ENCODE results near the gene B3GALT6.
A peak's percentile ranks its signal among the peaks of the same experiment; 100 is the strongest.

The B3GALT6 gene

DNA sequence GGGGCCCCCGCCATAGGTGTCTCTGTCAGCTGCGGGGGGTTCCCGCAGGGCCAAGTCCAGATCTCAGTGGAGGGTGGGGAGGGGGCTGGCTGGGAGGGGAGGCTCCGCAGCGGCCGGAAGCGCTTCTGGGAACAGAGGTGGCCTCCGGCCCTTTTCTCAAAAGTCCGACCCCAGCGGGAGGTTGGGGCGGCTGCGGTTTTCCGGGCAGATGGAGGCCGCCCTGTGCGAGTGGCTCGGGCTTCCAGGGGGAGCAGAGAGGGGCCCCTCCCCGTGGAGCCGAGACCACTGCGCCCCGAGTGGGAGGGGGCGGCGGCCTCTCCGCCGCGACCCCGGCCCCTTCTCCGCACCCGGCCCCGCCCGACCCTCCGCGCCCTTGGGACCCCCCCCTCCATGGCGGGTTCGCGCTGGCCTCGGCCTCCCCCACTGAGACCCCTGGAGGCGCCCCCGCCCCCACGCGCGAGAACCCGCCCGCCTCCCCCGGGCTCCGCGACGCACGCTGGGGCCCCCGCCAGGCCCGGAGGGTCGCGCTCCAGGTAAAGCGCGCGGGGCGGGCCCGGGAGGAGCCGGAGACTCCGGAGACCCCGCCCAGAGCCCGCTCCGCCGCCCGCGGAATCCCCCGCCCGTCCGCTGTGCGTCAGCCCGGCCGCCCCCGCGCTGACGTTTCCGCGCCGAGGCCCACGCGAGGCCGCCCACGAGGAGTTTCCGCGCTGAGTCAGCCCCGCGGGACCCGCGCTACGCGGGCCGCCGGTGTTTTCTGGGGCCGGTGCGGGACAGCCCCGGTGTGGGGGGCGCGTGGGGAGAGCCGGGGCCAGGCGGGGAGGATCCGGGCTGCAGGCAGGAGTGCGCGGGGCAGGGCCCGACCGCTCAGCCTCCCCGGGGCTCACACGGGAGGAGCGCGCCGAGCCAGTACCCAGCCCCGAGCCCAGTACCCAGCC is 30.9 kb upstream of the B3GALT6 start:
- DNase-seq (ENCODE audit: low read depth in 2 of 2), result peak; percentile 76 to 86

DNA sequence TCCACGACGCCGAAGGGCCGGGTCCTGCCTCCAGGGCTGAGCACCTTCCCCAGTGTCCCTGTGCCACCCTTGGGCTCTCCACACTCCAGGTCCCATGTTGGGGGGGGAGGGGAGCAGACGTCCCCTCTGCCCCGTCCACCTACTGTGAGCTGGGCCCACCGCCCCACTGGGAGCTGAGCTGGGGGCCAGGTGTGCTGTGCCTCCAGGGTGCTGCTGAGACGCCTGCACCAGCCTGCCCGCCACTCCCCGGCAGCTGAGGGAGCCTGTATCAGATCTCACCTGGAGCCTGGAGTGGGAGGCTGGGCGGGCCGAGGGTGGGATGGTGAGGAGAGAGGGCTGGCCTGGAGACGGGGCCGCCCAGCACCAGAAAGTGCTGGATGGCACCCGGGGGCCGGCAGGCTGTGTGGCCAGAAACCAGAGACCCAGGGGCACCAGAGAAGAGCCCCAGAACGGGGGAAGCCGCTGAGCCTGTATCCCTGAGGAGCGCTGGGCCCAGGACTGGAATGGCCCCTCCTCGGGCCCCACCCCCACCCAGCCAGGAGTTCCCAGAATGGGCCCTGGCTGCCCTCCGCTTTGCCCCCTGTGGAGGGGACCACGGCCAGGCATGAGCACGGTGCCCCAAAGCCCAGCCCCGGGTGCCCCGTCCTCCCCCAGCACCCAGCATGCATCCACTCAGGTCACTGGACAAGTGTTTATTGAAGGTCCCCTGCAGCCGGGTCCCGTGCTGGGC is 29.0 kb upstream of the B3GALT6 start:
- DNase-seq (ENCODE audit: low read depth in 2 of 2), result no peak

DNA sequence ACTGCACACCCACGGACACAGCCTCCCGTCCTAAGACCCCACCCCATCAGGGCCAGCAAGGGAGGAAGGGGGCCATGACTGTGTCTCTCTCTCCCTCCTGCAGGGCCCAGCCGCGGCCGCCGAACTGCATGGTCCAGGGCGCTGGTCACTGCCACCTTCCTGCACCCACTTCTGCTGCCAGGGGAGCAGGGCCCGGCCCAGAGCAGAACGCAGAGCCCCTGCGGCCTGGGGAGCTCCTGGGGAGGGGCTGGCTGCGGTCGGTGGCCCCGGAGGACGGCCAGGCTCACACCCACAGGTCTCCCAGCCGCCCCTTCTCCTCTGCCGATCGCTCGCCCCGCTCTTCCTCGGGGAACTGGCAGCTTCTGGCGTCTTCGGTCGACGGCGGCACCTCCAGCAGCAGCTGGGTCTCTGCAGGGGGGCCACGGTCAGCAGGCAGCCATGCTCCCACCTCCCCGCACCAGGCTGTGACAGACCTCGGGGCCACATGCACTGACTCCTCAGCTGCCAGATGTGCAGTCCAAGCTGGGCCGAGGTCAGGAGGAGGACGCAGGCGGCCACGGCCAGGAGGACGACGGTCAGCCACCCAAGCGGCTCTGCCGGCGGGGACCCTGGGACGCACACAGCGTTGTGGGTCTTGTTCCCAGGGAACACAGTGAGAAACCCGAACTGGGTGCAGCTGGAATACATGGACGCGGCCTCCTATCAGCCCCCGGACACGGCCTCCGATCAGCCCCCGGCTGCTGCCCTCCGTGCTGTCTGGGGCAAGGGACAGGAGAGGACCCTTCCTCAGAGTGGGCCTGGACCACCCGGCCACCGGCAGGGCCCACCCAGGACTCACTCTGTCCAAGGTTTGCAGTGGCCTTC is 28.2 kb upstream of the B3GALT6 start:
- DNase-seq (ENCODE audit: low read depth in 2 of 2), result no peak

DNA sequence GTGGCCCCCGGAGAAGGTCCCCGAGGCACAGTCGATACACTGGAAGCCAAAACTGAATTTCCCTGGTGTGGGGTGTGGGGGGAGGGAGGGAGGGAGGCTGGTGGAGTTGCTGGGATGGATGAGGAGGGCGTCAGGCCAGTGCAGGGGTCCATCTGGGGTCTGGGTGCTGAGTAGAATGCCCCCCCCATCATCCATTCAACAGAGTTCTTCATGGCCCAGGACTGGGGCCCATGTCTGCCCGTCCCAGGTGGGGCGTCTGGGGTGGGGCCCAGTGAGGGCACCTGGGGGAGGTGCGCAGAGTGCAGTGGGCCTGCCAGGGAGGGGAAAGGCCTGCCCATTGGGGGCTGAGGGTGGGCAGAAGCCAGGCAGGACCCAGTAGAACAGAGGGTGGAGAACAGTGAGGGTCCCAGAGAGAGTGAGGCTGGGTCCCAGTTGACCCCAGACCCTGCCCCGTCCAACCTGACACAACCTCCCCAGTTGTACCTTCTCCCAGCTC is 27.6 kb upstream of the B3GALT6 start:
- no peak for DNase-seq (ENCODE audit: low read depth in 2 of 2)

DNA sequence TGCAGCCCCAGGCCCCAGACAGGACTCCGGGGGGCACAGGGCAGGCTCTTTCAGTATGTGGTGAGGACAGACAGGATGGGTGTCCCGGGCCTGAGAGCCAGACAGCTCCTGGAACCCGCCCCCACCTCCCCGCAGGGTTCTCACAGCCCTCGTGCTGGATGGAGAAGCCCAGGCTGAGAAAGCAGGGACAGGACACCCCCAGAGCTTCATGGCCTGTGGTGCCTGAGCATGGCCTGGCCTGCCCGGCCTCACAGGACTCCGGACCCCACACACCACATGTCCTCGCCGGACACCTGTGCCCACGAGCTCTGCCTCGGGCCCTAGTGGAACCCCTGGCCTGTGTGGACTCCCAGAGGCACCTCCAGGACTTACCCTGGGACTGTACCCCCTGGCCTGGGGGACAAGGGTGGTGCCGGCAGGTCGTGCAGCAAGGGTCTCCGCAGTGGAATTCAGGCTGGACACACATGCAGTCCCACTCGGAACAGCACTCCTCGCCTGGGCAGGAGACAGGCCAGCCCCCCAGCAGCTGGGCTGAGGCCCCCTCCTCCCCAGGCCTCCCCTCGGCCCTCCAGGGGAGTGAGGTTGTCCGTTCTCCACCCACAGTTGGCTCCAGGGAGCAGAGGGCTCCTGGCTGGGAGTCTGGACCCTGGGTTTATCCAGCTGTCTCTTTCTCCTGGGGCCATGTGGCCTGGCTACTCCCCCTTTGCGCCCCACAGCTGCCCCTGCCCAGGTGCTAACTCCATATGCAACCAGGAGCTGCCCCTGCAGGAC is 26.9 kb upstream of the B3GALT6 start:
- no peak for DNase-seq (ENCODE audit: low read depth in 2 of 2)

DNA sequence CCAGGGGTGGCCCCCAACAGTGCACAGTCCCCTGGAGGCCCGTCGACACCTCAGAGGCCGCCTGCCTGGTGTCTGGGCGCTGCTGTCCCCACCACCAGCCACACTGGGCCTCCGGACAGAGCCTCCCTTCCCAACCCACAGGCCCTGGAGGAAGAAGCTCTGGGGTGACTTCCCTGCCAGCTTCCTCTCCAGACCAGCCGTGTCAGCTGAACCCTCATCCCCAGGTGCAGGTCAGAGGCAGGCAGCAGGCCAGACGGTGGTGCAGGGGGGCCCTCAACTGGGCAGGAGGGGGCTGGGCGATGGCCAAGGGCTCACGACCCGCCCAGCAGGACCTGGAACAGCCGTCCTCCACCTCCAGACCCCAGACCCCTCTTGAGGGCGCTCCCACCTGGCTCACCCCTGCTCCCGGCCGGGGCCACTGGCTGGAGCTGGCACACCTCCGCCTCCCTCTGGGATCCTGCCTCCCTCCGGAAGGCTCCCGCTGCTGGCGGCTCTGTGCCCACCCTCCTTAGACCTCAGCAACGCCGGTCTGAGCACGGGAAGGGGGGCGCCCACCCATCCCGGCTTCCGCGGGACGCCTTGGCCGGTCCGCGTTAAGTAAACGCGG is 26.2 kb upstream of the B3GALT6 start:
- no peak for DNase-seq (ENCODE audit: low read depth in 2 of 2)

DNA sequence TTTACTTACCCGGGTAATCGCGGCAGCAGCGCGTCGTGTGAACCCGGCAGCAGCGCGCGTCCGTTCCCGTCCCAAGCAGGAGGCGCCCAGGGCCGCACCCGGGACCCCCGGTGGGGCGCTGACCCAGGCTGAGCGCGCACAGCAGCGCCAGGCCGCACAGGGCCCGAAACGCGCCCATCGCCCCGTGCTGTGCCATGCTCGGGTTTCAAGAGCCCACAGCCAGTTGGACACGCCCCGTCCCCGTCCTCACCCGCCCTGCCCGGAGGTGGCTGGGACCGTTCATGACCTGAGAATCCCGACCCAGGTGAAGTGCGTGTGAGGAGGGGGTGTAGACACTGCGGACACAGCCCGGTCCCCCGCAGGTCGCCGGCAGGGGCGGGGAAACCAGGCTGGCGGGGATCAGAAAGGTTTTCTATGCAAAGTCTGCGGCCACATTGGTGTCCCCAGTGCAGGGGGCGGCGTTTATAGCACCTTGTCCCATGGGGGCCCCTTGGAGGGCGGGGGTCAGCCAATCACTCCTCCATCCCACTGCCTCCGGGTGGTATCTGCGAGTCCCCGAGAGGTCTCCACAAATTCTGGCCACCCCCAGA is 25.6 kb upstream of the B3GALT6 start, which contains the start of gene TNFRSF18:
TNFRSF18 (minus strand) TSS at position 217 of the 590 bp plus-strand sequence; CDS start at position 196, 21 bp downstream.
- DNase-seq (ENCODE audit: low read depth in 2 of 2), result peak in 1 of 2 donors; percentile 42

DNA sequence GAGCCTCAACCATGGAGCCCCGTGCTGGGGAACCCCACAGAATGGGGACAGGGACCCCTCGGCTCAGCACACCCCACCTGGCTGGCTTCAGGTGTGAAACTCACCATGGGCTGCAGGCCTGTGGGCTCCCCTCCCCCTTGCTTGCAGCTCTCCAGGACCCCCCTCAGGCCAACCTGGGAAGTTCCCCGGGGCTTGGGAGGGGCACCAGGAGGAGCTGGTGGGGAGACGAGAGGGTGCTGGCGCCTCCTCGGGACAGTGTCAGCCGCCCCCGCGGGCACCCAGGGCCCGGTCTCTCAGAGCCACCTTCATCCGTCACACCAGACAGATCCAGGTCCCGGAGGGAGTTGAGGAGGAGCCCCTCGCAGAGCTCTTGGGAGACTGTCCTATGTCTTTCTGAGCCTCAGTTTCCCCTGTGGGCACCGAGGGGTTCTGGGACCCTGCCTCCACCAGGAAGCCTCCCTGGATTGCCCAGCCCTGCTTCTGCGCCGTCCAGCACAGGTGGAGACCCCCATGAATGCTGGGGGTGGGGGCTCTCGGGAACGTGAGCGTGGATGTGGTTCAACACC is 25.0 kb upstream of the B3GALT6 start:
- no peak for DNase-seq (ENCODE audit: low read depth in 2 of 2)

DNA sequence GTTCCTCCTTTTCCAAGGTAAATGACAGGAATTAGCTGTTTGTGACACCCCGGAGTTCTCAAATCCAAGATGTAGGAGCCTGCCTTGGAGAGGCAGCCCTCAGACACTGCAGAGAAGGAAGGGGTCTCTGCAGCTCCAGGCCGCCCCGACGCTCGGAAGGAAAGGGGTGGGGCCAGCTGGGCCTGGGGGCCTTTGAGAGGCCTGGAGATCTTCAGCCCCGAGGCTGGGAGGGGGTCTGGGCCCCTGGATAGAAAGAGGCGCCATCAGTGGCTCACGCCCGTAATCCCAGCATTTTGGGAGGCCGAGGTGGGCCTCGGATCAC is 24.5 kb upstream of the B3GALT6 start:
- no peak for DNase-seq (ENCODE audit: low read depth in 2 of 2)

DNA sequence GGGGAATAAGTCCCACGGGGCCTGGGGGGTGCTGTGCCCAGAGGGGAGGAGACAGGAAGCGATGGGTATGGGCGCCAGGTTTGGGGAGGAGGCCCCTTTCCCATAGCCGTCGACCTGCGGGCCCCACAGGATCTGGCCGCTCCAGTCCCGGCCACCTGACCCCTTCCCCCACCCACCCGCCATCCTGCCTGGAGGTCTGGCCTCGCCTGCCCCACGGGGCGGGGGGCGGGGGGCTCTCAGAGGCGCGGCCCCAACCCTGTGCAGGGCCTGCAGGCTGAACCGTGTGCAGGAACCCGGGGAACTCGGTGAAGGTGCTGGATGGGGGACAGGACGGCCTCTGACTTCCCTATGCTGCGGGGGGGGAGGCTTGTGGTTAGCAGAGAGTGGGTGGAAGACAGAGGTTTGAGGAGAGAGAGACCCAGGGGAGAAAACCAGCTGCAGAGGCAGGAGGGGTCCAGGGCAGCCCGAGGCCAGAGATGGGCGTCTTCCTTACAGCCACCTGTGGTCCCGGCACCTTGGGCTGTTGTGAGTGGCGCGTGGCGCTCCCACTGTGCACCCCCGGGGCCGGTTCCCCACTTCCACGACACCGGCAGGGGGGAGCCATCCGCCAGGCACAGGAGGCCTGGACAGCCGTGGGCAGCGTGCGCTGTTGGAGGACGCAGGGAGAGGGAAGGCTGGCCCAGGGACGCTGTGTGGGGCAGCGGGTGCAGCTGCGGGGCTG is 23.2 kb upstream of the B3GALT6 start:
- no peak for DNase-seq (ENCODE audit: low read depth in 2 of 2)

DNA sequence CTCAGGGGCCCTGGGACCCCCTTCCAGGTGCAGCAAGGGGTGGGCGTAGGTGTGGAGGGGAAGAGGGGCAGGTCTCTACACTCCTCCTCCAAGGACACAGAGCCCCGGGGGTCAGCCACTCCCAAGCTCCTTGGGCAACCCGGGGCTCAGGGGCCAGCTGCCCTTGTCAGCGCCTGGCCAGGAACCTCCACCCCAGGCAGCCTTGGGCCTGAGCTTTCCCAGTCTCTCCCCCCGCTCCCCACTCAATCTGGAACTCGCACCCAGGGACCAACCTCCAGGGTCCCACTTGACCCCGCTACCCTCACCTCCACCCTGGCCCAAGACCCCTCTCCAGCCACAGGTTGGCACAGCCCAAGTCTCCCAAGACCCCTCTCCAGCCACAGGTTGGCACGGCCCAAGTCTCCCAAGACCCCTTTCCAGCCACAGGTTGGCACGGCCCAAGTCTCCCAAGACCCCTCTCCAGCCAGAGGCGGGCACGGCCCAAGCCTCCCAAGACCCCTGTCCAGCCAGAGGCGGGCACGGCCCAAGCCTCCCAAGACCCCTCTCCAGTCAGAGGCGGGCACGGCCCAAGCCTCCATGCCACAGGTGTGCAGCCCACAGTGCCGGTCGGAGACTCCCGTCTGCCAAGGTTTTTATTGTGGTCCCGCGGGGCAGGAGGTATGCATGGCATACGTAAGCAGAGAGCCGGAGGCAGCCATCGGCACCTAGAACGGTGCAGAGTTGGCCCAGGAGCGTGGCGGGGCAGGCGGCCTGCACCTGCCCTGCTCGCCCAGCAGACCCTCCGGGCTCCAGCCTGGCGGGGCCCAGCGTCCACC is 21.1 kb upstream of the B3GALT6 start:
- no peak for DNase-seq (ENCODE audit: low read depth in 2 of 2)

DNA sequence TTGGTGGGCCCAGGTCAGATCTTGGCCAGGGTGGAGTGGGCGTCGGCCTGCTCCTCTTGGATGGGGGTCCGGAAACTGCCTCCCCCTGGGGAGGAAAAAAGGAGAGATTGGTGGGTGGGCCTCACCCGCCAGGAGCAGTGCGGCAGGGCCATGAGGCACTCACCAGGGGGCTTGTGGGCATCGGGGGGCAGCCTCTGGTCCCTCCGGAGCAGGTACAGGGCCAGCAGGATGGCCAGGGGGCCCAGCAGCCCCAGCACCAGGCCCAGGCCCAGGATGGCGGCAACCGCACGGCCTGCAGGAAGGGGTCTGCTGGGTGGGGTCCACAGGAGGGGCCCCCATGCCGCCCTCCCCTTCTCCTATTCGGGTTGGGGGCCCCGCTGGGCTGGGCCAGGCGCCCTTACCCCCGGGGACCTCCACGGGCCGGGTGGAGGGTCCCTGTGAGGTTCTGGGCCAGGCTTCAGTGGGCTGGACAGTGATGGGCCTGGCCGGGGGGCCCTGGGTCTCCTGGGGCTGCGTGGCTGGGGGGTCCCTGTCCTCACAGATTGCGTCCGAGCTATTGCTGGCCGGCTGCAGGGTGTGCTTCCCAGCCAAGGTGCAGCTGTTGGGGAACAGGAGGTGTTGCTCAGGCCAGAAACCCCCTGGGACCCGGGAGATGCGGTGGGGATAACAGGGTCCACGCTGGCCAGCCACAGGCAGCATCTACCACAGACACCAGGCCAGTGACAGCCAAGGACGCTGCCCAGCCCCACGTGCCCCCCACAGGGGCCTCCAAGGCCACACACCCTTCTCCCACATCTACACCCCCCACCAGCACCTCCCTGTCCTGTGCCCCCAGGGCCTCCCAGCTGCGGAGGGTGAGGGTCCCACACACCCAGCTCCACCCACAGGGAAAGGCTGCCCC is 20.2 kb upstream of the B3GALT6 start:
- DNase-seq (ENCODE audit: low read depth in 2 of 2), result no peak

DNA sequence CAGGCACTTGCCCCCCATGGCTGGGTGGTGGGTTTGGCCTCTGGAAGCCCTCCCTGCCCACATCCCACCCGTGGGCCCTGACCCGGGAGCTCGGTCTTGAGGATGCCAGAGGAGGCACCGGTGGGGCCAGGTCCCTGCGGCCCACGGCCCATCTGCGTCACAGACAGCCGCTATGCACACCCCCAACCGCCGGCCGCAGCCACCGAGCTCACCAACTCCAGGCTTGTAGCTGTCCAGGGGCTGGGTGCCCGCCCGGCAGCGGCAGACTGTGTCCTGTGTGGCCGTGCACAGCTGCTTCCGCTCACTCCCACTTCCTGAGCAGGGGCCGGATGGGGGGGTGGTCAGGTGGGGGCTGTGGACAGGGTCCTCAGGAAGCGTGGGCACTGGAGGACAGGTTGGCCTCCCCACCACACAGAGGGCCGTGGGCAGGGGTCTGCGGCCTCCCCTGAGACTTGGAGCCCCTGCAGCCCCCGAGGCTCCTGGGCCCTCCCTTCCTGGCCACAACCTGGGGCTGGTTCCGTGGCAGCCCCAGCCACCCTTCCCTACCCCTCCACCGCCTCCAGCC is 19.2 kb upstream of the B3GALT6 start:
- DNase-seq (ENCODE audit: low read depth in 2 of 2), result no peak

DNA sequence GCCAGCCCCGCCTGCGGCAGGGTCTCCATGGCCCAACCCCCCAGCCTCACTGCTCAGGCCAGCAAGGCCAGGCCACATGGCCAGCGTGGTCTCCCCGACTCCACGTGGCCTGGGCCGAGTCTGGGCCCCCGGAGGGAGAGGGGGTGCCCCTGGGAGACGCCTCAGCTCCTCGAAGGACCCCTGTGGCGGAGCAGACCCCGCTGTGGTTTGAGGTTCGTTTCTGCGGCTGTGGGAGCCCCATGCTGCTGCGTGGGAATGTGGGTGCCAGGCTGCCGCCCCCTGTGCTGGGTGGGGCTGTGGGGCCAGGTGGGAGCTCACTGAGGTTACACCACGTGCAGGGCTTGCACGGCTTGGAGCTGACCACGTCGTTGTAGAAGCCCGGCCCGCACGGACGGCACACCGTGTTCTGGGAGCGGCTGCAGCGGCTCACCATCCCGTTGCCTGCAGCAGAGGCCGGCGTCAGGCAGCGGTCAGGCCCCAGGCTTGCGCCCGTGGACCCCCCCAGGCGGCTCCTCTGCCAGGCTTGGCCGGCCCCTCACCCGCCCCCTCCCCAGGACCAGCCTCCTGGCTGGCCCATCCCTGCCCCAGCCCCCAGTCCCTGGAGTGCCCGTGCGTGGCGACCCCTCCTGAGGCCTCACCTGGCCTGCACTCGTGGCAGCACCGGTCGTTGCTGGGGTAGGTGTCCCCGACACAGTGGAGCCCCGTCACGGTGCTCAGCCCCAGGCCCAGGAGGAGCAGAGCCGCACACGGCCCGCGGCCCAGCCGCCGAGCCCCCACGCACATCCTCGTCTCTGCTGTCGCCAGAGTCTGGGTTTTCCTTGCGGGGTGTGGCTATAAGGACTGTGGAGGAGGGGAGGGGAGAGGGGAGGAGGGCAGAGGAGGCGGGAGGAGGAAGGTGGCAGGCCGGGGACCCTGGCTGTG is 18.4 kb upstream of the B3GALT6 start, which contains the start of gene TNFRSF4:
TNFRSF4 (minus strand) TSS at position 809 of the 921 bp plus-strand sequence; CDS start at position 783, 26 bp downstream.
- peak in 1 of 2 donors; percentile 61 for DNase-seq (ENCODE audit: low read depth in 2 of 2)

DNA sequence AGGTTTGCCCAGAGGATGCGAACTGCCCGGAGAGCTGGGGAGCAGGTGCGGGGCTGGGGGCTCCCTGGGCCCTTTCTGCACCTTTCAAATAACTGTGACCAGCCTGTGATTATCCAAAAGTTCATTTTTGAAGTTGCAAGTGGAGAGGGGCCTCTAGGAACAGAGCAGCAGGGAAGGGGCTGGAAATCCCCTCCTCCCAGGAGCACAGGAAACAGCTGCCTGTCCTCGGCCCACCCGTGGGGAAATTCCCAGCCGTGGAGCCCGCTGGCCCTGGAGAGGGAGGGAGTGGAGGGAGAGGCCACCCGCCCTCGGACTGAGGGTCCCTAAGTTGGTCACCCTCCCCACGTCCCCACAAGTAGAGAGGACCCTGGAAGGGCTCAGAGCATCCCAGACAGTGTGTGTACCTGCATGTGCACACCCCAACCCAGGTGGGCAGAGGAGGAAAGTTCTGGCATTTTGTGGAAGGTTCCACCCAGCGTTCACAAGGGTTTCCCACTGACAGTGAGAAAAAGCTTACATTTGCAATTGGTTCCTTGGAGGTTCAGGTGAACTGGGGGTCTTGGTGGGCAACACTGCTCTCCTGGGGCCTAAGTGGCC is 16.9 kb upstream of the B3GALT6 start:
- no peak for DNase-seq (ENCODE audit: low read depth in 2 of 2)
